Astrocyte (in vitro differentiated cells and primary cell): Measurements from ENCODE around the gene DCC.

Source experiments
- CTCF ChIP-seq: IDR thresholded peaks from 2 replicates; pipeline ENCODE4 v1.5.1; 2011; ENCODE audit warnings: low read depth, mild to moderate bottlenecking, inconsistent platforms, low read length, moderate library complexity; ENCODE audit not compliant: insufficient read depth
- EZH2 ChIP-seq: IDR thresholded peaks from 2 replicates; pipeline ENCODE4 v1.6.1; 2012; ENCODE audit warnings: mild to moderate bottlenecking, low read length, inconsistent platforms; ENCODE audit not compliant: insufficient read depth

GRCh38 chr18:52861558-52861957, 521.6 kb downstream of the DCC start:
- TF ChIP-seq CTCF (no peak), EZH2 (no peak)
